ENCODE results near the gene GPR84. TPM values are rescaled to one million over a fixed set of nuclear protein-coding genes. Genes with fewer than 3 reads are reported as not detected.

GPR84 gene
- total and polyA plus RNA-seq, 2 of the 8 experiments (the other 6 are each of a cell fraction or from before 2014, with no cell fraction given), result 0.09 TPM; not detected in 1

DNA sequence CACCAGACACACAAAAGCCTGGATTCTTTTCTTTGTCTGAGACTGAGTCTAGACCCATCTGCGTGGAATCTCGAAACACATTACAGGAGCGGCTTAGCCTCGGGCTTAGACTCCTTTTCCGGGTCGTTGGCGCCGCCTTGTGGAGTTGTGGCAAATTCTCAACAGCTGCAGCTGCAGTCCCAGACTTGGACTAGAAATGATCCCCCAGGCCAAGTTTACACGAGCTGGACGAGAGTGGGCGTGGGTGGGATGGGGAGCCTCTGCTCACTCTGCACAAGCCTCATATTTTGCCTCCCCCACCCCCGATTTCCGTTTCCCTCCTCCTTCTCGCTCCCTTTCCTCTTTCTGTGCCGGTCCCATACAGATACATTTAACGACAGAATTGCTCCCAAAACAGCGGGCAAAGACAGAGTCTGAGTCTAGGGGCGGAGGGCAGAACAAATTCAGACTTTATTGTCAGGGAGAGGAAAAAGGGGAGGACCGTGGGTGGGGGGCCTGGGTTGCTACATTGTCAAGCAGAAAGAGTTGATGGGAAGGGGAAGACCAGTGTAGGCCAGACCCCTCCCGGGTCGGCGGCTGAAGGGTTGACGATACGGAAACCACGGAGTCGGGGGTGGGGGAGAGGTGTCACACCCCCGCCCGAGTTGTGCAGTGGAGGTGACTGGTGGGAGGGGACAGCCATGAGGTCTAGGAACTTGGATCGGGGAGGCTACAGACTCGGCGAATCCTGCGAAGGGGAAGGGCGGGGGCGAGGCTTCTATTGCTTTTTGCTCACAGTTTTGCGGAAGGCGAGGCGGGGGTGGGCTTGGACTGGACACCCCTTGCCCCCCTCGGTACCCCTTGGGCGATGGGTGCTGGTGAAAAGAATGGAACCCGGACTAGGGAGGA, 4.7 kb upstream of the GPR84 start (continued):
- TF ChIP-seq, protein P1, sequence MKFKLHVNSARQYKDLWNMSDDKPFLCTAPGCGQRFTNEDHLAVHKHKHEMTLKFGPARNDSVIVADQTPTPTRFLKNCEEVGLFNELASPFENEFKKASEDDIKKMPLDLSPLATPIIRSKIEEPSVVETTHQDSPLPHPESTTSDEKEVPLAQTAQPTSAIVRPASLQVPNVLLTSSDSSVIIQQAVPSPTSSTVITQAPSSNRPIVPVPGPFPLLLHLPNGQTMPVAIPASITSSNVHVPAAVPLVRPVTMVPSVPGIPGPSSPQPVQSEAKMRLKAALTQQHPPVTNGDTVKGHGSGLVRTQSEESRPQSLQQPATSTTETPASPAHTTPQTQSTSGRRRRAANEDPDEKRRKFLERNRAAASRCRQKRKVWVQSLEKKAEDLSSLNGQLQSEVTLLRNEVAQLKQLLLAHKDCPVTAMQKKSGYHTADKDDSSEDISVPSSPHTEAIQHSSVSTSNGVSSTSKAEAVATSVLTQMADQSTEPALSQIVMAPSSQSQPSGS (IDR thresholded peaks at IDR 0.05; ENCODE audit: low read length), result no peak

Measured in H1 (cell line).